ENCODE measurements around the gene GPR137C. TPM values are rescaled to one million over a fixed set of nuclear protein-coding genes. Genes with fewer than 3 reads are reported as not detected.

GPR137C gene
- total RNA-seq, 1 donor from 2014 or later, result 0.47 TPM

GRCh38 chr14:52661314-52661713 is 108.7 kb downstream of the GPR137C start:
- intact Hi-C loops (cut with micrococcal nuclease), result no loop called here

GRCh38 chr14:52663850-52664249 is 111.2 kb downstream of the GPR137C start:
- intact Hi-C loops (cut with micrococcal nuclease), result no loop called here

GRCh38 chr14:52678591-52678990 is 126.0 kb downstream of the GPR137C start:
- intact Hi-C loops (cut with micrococcal nuclease), result no loop called here

GRCh38 chr14:52683985-52684520 is 131.4 kb downstream of the GPR137C start:
- intact Hi-C loops (cut with micrococcal nuclease), result no loop called here

- intact Hi-C loops (cut with micrococcal nuclease), result no loop called here
Measured at GRCh38 chr14:52686176-52686575, 133.5 kb downstream of the GPR137C start.

Other genes with a start within 250 kb of the GPR137C start
- 136 and 140 TPM in 2 replicates for gene PTGER2, start 238.5 kb upstream of the GPR137C start, total RNA-seq
- 9.5 and 10.2 TPM in 2 replicates for gene TXNDC16, start 331 bp upstream of the GPR137C start, total RNA-seq
- gene ERO1A, start 142.7 kb downstream of the GPR137C start, total RNA-seq, result 157 and 162 TPM in 2 replicates
- 96.6 and 99.0 TPM in 2 replicates for gene PSMC6, start 154.4 kb downstream of the GPR137C start, total RNA-seq
- gene STYX, start 177.3 kb downstream of the GPR137C start, total RNA-seq, result 22.9 and 24.3 TPM in 2 replicates
- 14.0 TPM in 2 replicates for gene GNPNAT1, start 238.8 kb downstream of the GPR137C start, total RNA-seq

All from T-helper 1 cell treated with Interleukin-12 subunit alpha and Interleukin-12 subunit beta and Interleukin-4 antibody, amounts not matched to agents 30 ng/mL and 1 ng/mL, for 36 hours (primary cell).